C1 segment of cervical spinal cord (tissue), 14 donors: ENCODE data around the gene PPM1A.

ENCODE experiments used
- DNase-seq, 14 donors: peaks; one replicate each; lab custom pipeline; 2025; lab: John Stamatoyannopoulos, UW

The PPM1A gene

DNA sequence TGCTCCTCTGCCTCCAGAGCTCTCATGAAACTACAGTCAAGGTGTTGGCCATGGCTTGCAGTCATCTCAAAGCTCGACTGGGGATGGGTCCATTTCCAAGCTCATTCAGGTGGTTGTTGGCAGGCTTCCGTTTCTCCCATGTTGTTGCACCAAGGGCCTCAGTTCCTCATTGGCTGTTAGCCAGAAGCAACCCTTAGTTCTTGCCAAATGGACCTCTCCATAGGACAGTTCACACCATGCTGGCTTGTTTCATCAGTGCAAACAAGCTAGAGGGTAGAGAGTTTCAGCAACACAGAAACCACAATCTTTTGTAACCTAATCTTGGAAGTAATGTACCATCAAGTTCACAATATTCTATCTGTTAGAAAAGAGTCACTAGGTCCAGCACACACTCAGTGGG is 22.7 kb upstream of the PPM1A start:
- no peak for DNase-seq

DNA sequence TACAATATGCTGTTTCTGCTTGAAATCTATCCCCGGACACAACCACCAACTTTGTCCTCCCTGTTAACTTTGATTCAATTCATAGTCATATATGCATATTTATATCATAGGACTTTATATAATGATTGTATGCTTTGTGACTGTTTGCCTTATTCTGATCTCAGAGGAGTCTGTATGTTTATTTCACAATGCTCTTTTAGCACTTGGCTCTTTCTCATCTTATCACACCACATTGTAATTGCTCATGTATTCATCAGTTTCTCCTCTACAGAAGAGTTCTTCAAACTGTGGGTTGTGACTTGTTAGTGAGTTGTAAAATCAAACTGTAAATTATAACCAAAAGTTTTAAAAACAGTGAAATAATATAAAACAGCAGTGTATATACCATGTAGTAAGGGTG is 21.7 kb upstream of the PPM1A start:
- no peak for DNase-seq

DNA sequence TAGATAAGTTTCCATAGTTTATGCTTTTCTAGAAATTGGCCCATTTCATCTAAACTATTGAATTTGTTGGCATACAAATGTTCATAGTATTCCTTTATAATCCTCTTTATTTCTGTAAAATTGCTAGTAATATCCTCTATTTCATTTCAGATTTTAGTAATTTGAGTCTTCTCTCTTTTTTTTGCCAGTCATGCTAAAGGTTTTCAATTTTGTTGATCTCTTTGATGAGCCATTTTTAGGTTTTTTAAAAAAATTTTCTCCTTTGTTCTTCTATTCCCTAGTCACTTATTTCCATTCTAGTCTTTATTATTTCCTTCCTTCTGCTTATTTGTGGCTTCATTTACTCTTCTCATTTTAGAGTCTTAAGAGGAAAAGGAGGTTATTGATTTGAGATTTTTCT is 19.4 kb upstream of the PPM1A start:
- no peak for DNase-seq

DNA sequence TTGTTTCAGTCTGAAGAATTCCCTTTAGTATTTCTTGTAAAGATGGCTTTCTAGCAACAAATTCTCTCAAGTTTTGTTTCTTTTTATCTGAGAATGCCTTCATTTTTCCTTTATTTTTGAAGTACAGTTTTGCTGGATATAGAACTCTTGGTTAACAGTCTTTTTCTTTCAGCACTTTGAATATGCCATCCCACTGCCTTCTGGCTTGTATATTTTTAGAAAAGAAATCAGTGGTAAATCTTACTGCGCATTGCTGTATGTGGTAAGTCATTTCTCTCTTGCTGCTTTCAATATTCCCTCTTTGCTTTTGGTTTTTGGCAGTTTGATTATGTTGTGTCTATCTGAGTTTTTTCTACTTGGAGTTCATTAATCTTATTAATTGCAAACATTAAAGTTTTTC is 16.8 kb upstream of the PPM1A start:
- DNase-seq = no peak

DNA sequence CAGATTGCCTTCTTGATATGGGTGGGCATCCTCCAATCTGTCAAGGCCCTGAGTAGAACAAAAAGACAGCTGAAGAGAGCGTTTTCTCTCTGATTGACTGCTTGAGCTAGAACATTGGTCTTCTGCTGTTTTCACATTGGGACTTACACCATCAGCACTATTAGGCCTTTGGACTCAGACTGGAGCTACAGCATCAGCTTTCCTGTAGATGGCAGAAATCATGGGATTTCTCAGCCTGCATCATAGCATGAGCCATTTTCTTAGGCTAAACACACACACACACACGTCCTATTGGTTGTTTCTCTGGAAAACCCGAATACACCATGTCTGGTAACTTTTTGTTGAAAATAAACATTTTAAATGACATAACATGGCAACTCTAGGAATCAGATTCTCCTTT is 15.8 kb upstream of the PPM1A start:
- no peak for DNase-seq

DNA sequence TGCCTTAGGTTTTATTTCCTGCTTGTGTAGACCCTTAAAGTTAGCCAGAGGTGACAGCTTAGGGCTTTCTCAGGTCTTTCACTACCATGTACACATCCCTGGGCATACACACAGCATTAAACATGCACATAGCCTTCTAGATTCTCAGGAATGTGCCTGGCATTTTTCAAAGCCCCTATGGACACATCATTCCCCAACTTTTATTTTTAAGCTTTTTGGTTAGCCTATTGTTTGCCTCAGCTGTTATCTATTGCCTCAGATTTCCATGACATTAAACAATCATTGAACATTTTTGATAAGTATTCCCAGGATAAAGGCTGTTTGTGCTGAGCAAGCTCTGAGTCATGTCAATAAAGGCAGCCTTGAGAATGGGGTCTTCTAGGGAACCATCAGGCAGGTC is 15.1 kb upstream of the PPM1A start:
- DNase-seq = no peak

DNA sequence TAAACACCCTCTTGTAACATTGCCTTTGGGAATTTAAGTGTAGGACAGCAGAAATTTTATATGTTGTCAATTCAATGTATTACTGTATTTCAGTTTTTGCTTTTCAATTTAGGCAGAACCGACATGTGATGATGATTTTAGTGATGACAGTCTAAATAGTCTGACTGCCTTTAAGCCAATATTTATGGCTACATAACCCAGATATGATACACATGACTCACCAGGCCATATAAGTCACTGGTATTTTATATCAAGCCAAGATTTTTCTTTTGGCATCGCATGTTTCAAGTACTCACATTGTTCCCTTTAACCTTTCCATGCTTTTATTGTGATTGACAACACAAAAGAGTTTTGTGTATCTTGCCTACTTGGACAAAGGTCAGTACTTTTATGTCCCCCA is 13.6 kb upstream of the PPM1A start:
- no peak for DNase-seq

DNA sequence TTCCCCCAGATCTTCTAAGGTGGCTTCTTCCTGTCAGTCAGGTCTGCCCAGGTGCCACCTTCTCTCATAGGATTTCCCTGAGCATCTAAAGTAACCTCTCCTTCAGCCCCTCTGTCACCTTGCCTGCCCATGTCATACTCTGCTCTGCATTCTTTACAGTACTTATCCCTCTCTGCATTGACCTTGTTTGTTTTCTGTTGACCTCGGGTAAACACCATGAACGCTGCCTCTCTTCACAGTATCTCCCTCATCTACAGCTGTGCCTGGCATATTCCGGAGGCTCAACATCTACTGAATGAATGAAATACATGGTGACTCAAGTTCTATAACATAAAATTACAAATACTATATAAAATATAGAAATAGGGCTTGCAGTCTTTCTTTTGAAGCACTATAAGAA is 10.1 kb upstream of the PPM1A start:
- no peak for DNase-seq

DNA sequence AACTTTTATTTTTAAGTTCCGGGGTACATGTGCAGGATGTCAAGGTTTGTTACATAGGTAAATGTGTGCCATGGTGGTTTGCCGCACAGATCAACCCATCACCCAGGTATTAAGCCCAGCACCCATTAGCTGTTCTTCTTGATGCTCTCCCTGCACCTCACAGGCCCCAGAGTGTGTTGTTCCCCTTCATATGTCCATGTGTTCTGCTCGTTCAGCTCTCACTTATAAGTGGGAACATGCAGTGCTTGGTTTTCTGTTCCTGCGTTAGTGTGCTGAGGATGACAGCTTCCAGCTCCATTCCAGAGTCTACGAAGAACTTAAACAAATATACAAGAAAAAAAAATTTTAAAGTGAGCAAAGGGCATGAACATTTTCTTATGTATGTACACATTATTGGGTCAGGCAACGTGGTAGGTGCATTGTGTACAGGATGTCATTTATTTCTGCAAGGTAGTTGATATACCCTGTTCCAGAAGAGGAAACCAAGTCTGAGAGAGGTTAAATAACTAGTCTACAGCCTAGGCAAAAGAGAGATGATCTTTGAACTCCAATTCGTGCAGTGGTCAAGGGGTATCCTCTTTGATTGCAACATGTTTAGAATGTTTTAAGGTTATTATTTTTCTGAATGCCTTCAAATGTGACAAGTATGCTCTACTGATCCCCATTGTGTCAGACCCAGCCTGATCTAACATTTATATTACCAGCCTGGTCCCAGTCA is 8.7 kb upstream of the PPM1A start:
- DNase-seq = no peak

DNA sequence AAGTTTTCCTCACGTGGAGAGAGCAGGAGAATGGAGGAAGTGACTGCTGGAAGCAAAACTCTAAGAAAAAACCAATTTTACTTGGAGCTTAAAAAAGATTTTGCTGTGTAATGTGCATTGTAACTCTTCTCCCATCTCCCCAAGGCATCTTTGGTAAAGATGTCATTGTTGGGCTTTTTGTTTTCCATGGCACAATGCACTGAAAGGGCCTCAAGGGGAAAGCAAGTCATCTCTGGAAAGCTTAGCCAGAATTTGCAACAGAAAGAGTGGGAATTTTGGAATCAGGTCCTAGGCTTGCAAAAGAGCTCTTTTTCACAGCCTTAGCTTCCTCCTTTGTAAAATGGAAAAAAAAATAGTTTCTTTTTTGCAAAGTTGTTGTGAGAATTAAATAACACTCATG is 7.9 kb upstream of the PPM1A start:
- no peak for DNase-seq

DNA sequence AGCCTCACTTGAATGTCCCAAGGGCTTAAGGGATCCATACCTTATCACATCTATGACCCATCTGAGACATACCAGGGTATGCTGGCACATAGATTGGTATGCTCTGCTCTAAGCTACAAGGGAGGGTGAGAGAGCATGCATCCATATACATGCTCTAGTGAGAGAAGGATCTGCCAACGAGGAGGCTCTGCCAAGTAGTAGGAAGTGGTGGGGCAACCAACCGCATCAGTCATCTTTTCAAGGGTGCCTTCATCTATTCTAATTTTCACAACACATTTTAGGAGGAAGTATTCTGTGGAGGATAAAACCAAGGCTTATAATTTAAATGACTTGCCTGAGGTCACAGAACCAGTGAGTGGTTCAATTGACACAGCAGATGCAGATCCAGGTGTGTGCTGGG is 6.6 kb upstream of the PPM1A start:
- DNase-seq = no peak

DNA sequence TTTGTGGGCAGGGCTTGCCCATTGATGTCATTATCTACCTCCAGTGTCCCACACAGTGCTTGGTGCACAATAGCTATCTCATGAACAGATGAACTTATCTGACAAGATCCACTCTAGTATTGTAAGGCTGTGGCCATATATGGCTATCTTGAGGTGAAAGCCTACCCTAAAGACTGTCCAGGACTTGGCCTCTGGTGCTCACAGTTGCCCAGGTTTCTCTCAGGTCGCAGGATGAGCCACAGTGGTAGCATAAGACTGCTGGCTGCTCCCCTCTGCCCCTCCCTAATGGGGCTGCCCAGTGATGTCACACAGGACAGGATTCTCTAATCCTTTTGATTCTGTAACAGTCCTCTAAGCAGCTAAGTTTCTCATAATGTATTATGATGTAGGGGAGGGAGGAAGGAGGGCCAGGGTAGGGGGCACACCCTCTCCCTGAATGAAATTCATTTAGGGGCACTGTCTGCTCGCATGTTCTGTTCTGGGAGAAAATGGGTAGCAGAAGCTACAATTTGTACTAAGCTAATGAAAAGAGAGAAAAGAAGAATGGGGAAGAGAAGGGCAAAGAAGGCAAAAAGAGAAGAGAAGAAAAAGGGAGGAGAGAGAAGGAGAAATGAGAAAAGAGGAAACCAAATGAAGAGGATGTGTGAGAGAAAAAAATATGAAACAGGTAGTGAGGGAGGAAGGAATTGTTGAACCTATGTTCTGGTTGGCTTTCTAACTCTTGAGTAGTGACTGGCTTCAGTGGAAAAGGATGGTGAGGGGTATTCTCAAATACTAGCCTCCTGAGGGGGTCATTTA is 3.4 kb upstream of the PPM1A start:
- no peak for DNase-seq

DNA sequence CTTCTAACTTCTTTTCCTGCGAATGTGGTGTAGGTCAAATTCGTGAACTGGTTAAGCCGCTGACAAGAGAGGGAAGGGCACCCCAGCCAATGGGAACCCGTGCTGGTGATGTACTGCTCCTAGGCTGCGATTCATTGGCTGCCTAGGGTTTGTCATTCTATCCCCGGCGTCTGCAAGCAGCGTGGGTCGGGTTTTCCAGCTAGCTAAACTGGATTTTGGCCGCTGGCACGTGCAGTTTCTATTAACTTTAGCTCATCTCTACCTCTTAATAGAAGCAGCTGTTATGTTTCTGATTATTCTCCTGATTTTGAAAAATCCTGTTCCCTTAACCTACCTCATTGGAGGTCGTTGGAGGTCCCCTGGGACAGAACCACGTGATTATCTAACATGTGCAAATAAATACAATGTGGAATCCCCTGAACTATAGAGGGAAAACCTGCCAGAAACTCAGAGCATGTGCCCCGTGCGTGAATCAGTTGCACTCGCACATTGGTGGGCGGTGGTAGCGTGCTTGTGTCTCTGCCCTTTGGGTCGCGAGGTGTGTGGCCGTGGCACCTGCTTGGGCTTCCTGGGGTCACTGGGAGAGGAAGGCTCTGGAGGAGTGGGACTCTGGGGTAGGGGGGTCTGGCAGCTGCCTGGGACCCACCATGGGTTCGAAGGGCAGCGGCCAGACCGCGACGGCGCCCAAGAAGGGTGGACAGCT is 876 bp upstream of the PPM1A start:
- DNase-seq = peak; percentile 31 to 95 (median 86)

DNA sequence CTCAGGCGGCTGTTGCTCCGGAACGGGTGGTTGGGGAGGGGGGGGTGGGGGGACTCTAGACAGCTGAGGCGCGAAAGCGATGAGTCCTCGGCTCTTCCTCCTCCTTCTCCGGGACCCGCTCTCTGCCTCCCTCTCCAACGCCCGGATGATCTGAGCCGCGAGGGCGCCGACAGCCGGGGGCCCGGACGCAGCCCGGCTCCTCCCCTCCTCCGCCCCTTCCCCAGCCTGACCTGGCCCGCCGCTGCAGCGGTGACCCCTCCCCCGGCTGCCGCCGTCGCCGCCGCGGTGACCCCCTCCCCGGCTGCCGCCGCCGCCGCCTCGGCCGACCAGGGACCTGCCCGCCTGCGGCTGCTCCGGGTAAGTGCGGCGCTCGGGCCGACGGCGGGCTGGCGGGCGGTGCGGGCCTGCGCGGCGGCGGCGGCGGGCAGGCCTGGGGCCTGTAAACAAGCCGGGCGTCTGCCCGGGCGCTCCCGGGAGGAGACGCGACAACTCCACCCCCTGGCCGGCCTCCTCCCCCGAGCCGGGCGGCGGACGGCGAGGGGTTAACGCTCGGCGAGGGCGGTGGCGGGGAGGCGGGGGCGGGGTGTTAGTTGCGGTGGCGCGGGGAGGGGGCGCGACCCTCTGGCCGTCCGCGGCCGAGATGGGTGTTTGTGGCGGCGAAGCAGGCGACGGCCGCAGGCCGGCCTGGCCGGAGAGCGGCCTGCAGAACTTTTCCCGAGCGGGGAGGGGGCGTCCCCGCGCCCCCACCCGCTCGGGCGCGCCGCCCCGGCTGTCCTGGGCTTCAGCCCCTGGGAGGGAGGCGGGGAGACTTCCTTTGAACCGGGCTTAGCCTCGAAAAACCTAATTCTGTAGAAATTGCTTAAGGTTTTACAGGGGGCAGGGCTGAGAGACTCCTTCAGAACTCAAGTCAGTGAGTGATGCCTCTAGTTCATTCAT is 568 bp downstream of the PPM1A start:
- peak in 13 of 14 donors; percentile 16 to 80 (median 60) for DNase-seq

DNA sequence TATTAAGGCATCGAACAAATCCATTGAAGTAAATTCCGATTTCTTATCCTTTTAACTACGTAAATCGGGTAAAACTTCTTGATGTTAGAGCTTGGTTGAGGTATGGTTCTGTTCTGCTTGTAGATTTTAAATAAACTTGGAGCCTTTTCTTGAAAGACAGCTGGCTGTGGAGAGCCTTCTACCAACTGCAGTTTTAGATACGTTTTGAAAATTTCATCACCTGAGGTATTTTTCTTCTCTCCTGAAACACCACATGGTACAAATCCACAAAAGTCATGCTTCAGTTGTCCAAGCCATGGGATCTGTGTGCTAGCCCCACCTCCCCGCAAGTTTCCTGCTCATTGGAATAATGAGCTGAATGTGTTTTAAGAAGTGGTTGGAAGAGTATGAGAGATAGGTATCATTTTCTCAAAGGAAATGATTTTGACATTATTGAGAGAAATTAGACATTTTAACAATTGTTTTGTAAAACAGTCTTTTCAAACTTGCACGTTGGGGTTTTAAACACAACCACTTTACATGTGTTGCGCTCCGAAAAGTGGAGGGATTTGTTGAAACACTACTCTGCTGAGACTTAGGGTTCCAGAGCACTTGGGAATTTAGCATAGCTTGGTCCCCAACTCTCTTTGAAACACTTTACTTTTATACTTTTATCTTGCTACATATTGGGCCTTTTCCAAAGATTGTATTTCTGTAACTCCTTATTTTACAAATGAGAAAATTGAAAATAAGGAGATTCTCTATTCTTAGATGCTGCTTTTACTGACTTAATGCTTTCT is 1.4 kb downstream of the PPM1A start:
- DNase-seq = no peak

DNA sequence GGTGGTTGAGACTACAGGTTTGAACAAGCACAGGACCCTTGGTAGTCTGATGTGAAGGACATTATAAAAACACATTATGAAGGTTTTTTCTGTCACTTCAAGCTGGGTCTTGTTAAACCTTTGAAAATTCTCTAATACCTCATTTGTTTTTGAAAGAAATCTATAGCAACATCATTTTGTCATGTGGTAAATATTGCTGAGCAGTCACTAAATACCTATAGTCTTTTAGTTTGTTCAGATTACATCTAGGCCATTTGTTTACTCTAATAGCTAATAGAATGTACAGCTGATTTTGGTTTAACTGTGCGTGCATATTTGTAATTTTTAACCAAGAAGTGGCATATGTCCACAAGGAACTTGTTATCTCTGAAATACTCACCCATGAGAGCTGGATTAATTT is 2.9 kb downstream of the PPM1A start:
- DNase-seq = no peak

DNA sequence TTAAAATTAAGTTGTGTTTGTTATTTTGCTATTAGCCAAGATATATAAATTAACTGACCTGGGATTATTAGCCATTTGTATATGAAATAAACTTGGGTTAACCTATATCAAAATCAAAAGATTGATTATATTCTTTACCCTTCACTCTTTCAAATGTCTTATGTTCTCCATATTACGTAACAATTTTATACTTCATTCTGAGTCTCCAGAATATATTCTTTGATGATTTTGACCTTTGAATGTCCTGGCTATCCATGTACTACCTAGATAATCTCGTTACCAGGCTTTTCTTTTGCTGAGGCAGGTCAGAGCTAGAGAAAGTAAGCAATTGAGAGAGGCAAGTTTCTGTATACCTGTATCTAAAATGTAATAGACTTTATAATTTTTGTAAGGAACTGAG is 3.6 kb downstream of the PPM1A start:
- no peak for DNase-seq

DNA sequence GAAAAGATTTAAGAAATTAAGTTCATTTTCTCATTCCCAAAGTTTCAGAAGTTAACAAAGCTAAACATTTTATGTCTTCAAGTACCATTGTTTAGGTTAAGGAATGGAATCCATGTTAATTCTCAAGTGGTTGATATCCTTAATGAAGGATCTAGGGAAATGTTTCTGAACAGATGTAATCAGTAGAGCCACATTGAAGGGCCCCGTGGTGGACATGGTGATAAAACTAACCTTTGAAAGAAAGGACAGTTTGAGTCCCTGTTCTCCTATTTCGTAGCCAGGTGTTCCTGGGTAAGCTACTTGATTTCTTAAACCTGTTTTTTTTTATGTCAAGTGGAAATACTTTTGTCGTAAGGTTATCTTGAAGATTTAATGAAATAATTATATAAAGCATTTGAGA is 4.6 kb downstream of the PPM1A start:
- DNase-seq = no peak

DNA sequence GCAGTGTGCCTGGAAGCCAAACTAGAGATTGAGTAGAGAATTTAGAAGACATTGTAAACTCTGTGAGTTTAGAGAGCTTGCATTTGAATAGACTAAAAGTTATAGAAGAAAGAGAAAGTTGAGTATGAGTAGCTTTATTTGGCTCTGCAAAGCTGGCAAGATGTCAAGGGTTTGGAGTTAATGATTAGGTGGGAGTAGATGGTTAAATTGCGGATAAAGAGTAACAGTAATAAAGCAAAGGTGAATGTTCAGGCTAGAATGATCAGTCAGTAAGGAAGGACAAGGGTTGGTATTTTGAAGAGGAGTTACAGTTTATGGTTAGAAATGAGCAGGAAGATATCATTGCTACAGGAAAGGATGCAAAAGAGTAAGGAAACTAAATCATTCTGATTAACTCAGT is 5.2 kb downstream of the PPM1A start:
- DNase-seq = no peak

DNA sequence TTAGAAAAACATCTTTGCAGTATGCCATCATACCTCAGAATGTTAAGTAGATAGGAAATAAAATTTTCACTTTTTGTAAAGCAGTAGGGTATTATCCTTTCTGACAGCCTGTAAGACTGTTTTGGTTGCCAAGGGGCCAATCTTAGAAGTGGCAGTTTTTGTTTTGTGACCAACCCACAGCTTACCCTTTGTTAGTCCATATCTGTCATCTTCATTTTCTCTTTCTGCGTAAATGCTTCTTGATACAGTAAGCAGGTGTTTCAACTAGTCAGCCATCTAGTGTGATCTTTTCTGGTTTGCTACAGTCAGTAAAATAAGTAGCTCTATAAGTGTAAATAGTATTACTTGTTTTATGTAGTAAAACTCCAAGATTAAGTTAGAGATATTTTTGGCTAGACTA is 8.8 kb downstream of the PPM1A start:
- no peak for DNase-seq

DNA sequence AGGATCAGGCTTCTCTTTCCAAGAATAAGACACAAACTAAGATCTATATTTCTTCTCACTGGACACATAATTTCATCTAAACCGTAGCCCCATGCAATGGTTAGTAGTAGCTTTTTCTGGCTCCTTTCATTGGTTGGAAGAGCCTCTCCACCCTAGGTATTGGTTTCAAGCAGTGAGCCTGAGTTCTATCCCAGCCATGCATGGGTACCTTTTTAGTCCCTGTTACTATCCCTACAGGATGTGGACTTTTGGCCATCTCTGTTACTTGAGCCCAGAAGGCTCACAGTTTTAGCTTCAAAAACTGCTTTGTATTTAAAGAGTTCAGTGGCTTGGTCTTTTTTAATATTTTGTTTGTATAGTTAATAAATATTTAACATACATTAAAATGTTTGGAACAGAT is 16.1 kb downstream of the PPM1A start:
- DNase-seq = no peak
